GM12878 (cell line): Measurements from ENCODE around the gene EIF4EBP2. TPM values are rescaled to one million over a fixed set of nuclear protein-coding genes. Genes with fewer than 3 reads are reported as not detected.

Experiments
- ATAC-seq: fragments of 200-7000 bp; cut with Tn5 transposase; 3 replicates; pipeline ENCODE4 v1.9.1; 2020; ENCODE audit warnings: mild to moderate bottlenecking, moderate library complexity
- BruUV-seq: library from RNA; stranded (reverse); fragments of 400-500 nt; replicated peaks from 2 replicates; lab custom pipeline; 2021; lab: Mats Ljungman, UMichigan
- CTCF ChIA-PET: fragments of 300-600 bp; sonication (Branson Sonifier 250); formaldehyde crosslinking; extraction: SDS; loops from one replicate; lab custom pipeline; 2021; ENCODE audit warnings: inconsistent platforms; lab: Yijun Ruan, JAX
- POLR2A ChIA-PET: fragments of 350-600 bp; formaldehyde crosslinking; extraction: SDS; loops from one replicate; lab custom pipeline; 2021; ENCODE audit warnings: inconsistent platforms; lab: Charles Lee
- RAD21 ChIA-PET: fragments of 300-600 bp; sonication (Branson Sonifier 250); formaldehyde crosslinking; loops from one replicate; lab custom pipeline; 2023; ENCODE audit warnings: antibody characterized with exemption; ENCODE audit not compliant: unreplicated experiment; lab: Charles Lee
- SMC1A ChIA-PET: fragments of 300-600 bp; sonication (Branson Sonifier 250); formaldehyde crosslinking; loops from one replicate; lab custom pipeline; 2023; ENCODE audit not compliant: unreplicated experiment, uncharacterized antibody; lab: Charles Lee
- DNase-seq: peaks from one replicate; pipeline ENCODE4 v3.0.0-alpha.2; 2011; ENCODE audit warnings: low read depth, low spot score
- FAIRE-seq: peaks from 3 replicates; lab custom pipeline; 2011; peaks lifted over from hg19 to GRCh38; lab: Jason Lieb, UNC
- H2AFZ ChIP-seq: 2 replicates; pipeline ENCODE4 v1.6.0; 2011; ENCODE audit warnings: low read depth, low read length, control low read depth; ENCODE audit not compliant: control insufficient read depth
- H3K27ac ChIP-seq: 2 replicates; pipeline ENCODE4 v1.5.1; 2011; ENCODE audit warnings: control low read depth; ENCODE audit not compliant: control insufficient read depth, insufficient read depth
- H3K27me3 ChIP-seq, 2 experiments: replicated peaks in 1 of 2; 2 replicates each; pipeline versions ENCODE4 v1.6.0 to v1.6.1; 2011; ENCODE audit warnings: low read length in 1 of 2; ENCODE audit not compliant: control insufficient read depth in 2 of 2, insufficient read depth in 2 of 2
- H3K36me3 ChIP-seq, 2 experiments: 2 replicates each; pipeline ENCODE4 v1.5.1; 2011; ENCODE audit warnings: low read length in 1 of 2; ENCODE audit not compliant: control insufficient read depth in 2 of 2, insufficient read depth in 2 of 2
- H3K4me1 ChIP-seq: 2 replicates; pipeline ENCODE4 v1.6.1; 2011; ENCODE audit warnings: mild to moderate bottlenecking, low read length, moderate library complexity, mixed read lengths; ENCODE audit not compliant: control insufficient read depth, insufficient read depth
- H3K4me2 ChIP-seq: 2 replicates; pipeline ENCODE4 v1.6.0; 2011; ENCODE audit warnings: control low read depth; ENCODE audit not compliant: control insufficient read depth, insufficient read depth
- H3K4me3 ChIP-seq: fragments of 200-600 bp; sonication (generic); 2 replicates; pipeline ENCODE4 v1.5.1; 2016
- H3K79me2 ChIP-seq: 2 replicates; pipeline ENCODE4 v1.6.0; 2011; ENCODE audit warnings: low read length; ENCODE audit not compliant: control insufficient read depth, insufficient read depth
- H3K9ac ChIP-seq: 2 replicates; pipeline ENCODE4 v1.8.0; 2011; ENCODE audit warnings: low read length, control low read depth, mixed read lengths; ENCODE audit not compliant: control insufficient read depth, insufficient read depth
- H3K9me3 ChIP-seq: replicated peaks from 3 replicates; pipeline ENCODE4 v1.5.1; 2011; ENCODE audit warnings: mild to moderate bottlenecking, low read length; ENCODE audit not compliant: control insufficient read depth, insufficient read depth
- H4K20me1 ChIP-seq: 2 replicates; pipeline ENCODE4 v1.6.0; 2011; ENCODE audit not compliant: control insufficient read depth, insufficient read depth
- CHD2 ChIP-seq: IDR thresholded peaks from 2 replicates; pipeline ENCODE4 v1.6.1; 2011; ENCODE audit warnings: low read depth, low read length, improper control_type of control experiment, borderline replicate concordance
- CHD4 ChIP-seq: fragments of 200-600 bp; sonication (generic); IDR thresholded peaks from 2 replicates; pipeline ENCODE4 v1.6.1; 2016; ENCODE audit warnings: mild to moderate bottlenecking
- EED ChIP-seq: sonication (generic); IDR thresholded peaks from 2 replicates; pipeline ENCODE4 v1.6.1; 2016; ENCODE audit warnings: antibody characterized with exemption, low read depth
- ETV6 ChIP-seq, 2 experiments: fragments of 450-650 bp in 1 of 2; IDR thresholded peaks in 1 of 2; conservative IDR thresholded peaks in 1 of 2; 2 replicates each; pipeline ENCODE4 v1.6.1; 2014; ENCODE audit warnings: antibody characterized with exemption in 1 of 2, borderline replicate concordance in 1 of 2, low read depth in 1 of 2, mild to moderate bottlenecking in 1 of 2, moderate library complexity in 1 of 2
- IKZF2 ChIP-seq, 2 experiments: fragments of 450-650 bp; IDR thresholded peaks; 2 replicates each; pipeline ENCODE4 v1.6.1; 2017; ENCODE audit warnings: mild to moderate bottlenecking in 2 of 2, moderate library complexity in 2 of 2
- LARP7 ChIP-seq: fragments of 450-650 bp; IDR thresholded peaks from 2 replicates; pipeline ENCODE4 v1.6.1; 2017; ENCODE audit warnings: mild to moderate bottlenecking
- NBN ChIP-seq: fragments of 450-650 bp; IDR thresholded peaks from 2 replicates; pipeline ENCODE4 v1.6.1; 2016
- NR2F1 ChIP-seq: fragments of 450-650 bp; conservative IDR thresholded peaks from 2 replicates; pipeline ENCODE4 v1.6.1; 2017; ENCODE audit warnings: mild to moderate bottlenecking
- PML ChIP-seq: IDR thresholded peaks from 2 replicates; pipeline ENCODE4 v1.6.1; 2012; ENCODE audit warnings: low read length, inconsistent platforms
- RBBP5 ChIP-seq: fragments of 200-600 bp; sonication (generic); conservative IDR thresholded peaks from 2 replicates; pipeline ENCODE4 v1.6.1; 2016
- SMAD1 ChIP-seq: fragments of 450-650 bp; IDR thresholded peaks from 2 replicates; pipeline ENCODE4 v1.6.1; 2018; ENCODE audit warnings: mild to moderate bottlenecking, low read depth; ENCODE audit not compliant: partially characterized antibody
- SP1 ChIP-seq: IDR thresholded peaks from one replicate; pipeline ENCODE4 v1.6.1; 2011; ENCODE audit warnings: low read depth, low read length
- SUZ12 ChIP-seq: fragments of 200-600 bp; sonication (generic); IDR thresholded peaks from one replicate; pipeline ENCODE4 v1.6.1; 2018; ENCODE audit warnings: antibody characterized with exemption, mild to moderate bottlenecking; ENCODE audit not compliant: unreplicated experiment
- WGBS: methylation state at CpG from one replicate; pipeline ENCODE4 v1.1.6; 2016; ENCODE audit warnings: low lambda C conversion rate; ENCODE audit not compliant: insufficient replicate concordance, insufficient coverage; ENCODE audit errors: missing lambda C conversion rate; 5-methylcytosine and 5-hydroxymethylcytosine counted together
- in situ Hi-C: fragments of 300-500 bp; cut with MboI; formaldehyde crosslinking; loops from 9 replicates; pipeline ENCODE4 v1.14.3; 2018; ENCODE audit warnings: mixed read lengths
- intact Hi-C: fragments of 100-400 bp; cut with micrococcal nuclease; formaldehyde crosslinking; loops from one replicate; pipeline ENCODE4 v1.14.2; 2022; ENCODE audit not compliant: unreplicated experiment
- polyA plus RNA-seq, 11 experiments: library from polyadenylated mRNA; depleted of rRNA in 4 of 11; unstranded in 6 of 11; stranded (reverse) in 5 of 11; fragments of >200 nt; fragmentation: Nextera tagmentation in 4 of 11; fragmentation: Illumina TruSeq in 1 of 11; extraction: Ambion mirVana in 4 of 11; extraction: Trizol in 1 of 11; gene quantifications; 1 replicate in 1 of 11; 2 replicates in 10 of 11; pipeline versions ENCODE4 v1.2.1 to v1.2.3, GENCODE V29; 2011 to 2016; ENCODE audit warnings: inconsistent platforms in 2 of 11, missing spikeins in 2 of 11, low read depth in 1 of 11
- total RNA-seq, 4 experiments: library from RNA; depleted of rRNA in 3 of 4; stranded (reverse); fragments of >200 nt in 3 of 4; fragmentation: Illumina TruSeq in 1 of 4; extraction: Trizol in 1 of 4; gene quantifications; 2 replicates each; pipeline versions ENCODE4 v1.2.1 to v1.2.3, GENCODE V29; 2013 to 2021
- TF ChIP-seq, protein P1 (sequence below), 3 experiments: IDR thresholded peaks in 2 of 3; conservative IDR thresholded peaks in 1 of 3; 2 replicates each; pipeline ENCODE4 v1.5.1; 2011; ENCODE audit warnings: low read depth in 3 of 3, low read length in 3 of 3, mild to moderate bottlenecking in 3 of 3, control low read depth in 2 of 3, moderate library complexity in 2 of 3, inconsistent platforms in 1 of 3, mixed read lengths in 1 of 3; ENCODE audit not compliant: control insufficient read depth in 2 of 3, insufficient read depth in 1 of 3; ENCODE audit errors: extremely low read depth in 1 of 3
- TF ChIP-seq, protein P2 (sequence below): fragments of 450-650 bp; conservative IDR thresholded peaks from 2 replicates; pipeline ENCODE4 v1.6.1; 2017; ENCODE audit warnings: mild to moderate bottlenecking, moderate library complexity
- TF ChIP-seq, protein P3 (sequence below): fragments of 450-650 bp; IDR thresholded peaks from 2 replicates; pipeline ENCODE4 v1.6.1; 2016; ENCODE audit warnings: mild to moderate bottlenecking
- TF ChIP-seq, protein P4 (sequence below): IDR thresholded peaks from 2 replicates; pipeline ENCODE4 v1.6.1; 2011; ENCODE audit warnings: borderline replicate concordance, low read depth, mild to moderate bottlenecking, moderate library complexity, low read length; ENCODE audit not compliant: insufficient read depth, poor library complexity, severe bottlenecking

EIF4EBP2 gene
- total and polyA plus RNA-seq, 10 of the 15 experiments (the other 5 are each of a cell fraction or from before 2014, with no cell fraction given) = 14.4 to 51.3 (median 28.9) TPM

DNA sequence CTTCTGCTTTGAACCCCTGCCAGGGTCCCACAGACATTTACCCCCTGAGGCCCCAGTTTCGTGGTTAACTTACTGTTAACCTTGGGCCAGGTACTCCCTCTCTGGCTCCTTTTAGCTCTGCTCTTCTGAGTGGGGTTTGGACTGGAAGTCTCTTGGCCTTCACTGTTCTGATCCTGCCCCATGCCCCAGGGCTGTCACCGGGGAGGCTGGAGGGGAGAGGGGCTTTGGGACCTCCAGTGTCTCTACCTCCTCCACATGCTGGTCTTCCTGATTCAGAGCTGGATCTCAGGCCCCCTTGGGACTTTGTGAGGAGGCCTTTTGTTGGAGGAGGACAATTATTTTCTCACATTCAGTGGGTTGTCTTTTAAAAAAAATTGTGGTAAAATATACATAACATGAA, 61.9 kb downstream of the EIF4EBP2 start:
- POLR2A ChIA-PET = no interaction called here

More for the DNA sequence above, 61.9 kb downstream of the EIF4EBP2 start:
- 37% methylated on average over 2 of the region's 2 CpGs for WGBS
- CTCF ChIA-PET = interaction anchor here (0.7 to 1.0 kb wide), 2 partner anchors 78 to 84 kb away, joined by 3 read pairs; no protein-coding TSS in a partner anchor
- Histone ChIP-seq H3K4me2 (no peak overlapping the region), H3K4me3 (no peak overlapping the region), H3K27ac (no peak overlapping the region), H3K79me2 (no peaks in the 10 kb centered on the region), H3K36me3 (no peaks in the 10 kb centered on the region), H3K9me3 (no peaks in the 10 kb centered on the region), H4K20me1 (no peaks in the 10 kb centered on the region), H2AFZ (no peak overlapping the region), H3K4me1 (no peaks in the 10 kb centered on the region; the same call in 1 of the 2 replicates), H3K27me3 (no peaks in the 10 kb centered on the region; a peak in 1 of 4 replicates), H3K9ac (no peak overlapping the region)
- no peak for TF ChIP-seq SP1
- TF ChIP-seq, protein P1, sequence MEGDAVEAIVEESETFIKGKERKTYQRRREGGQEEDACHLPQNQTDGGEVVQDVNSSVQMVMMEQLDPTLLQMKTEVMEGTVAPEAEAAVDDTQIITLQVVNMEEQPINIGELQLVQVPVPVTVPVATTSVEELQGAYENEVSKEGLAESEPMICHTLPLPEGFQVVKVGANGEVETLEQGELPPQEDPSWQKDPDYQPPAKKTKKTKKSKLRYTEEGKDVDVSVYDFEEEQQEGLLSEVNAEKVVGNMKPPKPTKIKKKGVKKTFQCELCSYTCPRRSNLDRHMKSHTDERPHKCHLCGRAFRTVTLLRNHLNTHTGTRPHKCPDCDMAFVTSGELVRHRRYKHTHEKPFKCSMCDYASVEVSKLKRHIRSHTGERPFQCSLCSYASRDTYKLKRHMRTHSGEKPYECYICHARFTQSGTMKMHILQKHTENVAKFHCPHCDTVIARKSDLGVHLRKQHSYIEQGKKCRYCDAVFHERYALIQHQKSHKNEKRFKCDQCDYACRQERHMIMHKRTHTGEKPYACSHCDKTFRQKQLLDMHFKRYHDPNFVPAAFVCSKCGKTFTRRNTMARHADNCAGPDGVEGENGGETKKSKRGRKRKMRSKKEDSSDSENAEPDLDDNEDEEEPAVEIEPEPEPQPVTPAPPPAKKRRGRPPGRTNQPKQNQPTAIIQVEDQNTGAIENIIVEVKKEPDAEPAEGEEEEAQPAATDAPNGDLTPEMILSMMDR (IDR thresholded peaks at IDR 0.05 in 2 of 3, conservative IDR thresholded peaks at IDR 0.05 in 1 of 3; ENCODE audit: control insufficient read depth in 2 of 3, extremely low read depth in 1 of 3, insufficient read depth in 1 of 3, low read depth in 3 of 3, low read length in 3 of 3) = no peak
- no peak for TF ChIP-seq NBN
- no peak for TF ChIP-seq LARP7
- TF ChIP-seq SMAD1 = no peak
- TF ChIP-seq, protein P2, sequence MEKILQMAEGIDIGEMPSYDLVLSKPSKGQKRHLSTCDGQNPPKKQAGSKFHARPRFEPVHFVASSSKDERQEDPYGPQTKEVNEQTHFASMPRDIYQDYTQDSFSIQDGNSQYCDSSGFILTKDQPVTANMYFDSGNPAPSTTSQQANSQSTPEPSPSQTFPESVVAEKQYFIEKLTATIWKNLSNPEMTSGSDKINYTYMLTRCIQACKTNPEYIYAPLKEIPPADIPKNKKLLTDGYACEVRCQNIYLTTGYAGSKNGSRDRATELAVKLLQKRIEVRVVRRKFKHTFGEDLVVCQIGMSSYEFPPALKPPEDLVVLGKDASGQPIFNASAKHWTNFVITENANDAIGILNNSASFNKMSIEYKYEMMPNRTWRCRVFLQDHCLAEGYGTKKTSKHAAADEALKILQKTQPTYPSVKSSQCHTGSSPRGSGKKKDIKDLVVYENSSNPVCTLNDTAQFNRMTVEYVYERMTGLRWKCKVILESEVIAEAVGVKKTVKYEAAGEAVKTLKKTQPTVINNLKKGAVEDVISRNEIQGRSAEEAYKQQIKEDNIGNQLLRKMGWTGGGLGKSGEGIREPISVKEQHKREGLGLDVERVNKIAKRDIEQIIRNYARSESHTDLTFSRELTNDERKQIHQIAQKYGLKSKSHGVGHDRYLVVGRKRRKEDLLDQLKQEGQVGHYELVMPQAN = no peak
- no peak for TF ChIP-seq CHD2
- no peak for TF ChIP-seq SUZ12
- TF ChIP-seq IKZF2 (IDR thresholded peaks at IDR 0.05) = no peak
- TF ChIP-seq PML = no peak
- no peak for TF ChIP-seq EED
- TF ChIP-seq, protein P3, sequence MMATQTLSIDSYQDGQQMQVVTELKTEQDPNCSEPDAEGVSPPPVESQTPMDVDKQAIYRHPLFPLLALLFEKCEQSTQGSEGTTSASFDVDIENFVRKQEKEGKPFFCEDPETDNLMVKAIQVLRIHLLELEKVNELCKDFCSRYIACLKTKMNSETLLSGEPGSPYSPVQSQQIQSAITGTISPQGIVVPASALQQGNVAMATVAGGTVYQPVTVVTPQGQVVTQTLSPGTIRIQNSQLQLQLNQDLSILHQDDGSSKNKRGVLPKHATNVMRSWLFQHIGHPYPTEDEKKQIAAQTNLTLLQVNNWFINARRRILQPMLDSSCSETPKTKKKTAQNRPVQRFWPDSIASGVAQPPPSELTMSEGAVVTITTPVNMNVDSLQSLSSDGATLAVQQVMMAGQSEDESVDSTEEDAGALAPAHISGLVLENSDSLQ = no peak
- TF ChIP-seq CHD4 = no peak
- no peak for TF ChIP-seq NR2F1
- no peak for TF ChIP-seq ETV6 (conservative IDR thresholded peaks at IDR 0.05 in 1 of 2, IDR thresholded peaks at IDR 0.05 in 1 of 2; ENCODE audit: borderline replicate concordance in 1 of 2, low read depth in 1 of 2)
- no peak for TF ChIP-seq RBBP5
- TF ChIP-seq, protein P4, sequence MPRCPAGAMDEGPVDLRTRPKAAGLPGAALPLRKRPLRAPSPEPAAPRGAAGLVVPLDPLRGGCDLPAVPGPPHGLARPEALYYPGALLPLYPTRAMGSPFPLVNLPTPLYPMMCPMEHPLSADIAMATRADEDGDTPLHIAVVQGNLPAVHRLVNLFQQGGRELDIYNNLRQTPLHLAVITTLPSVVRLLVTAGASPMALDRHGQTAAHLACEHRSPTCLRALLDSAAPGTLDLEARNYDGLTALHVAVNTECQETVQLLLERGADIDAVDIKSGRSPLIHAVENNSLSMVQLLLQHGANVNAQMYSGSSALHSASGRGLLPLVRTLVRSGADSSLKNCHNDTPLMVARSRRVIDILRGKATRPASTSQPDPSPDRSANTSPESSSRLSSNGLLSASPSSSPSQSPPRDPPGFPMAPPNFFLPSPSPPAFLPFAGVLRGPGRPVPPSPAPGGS = no peak
- in situ Hi-C loops (loop anchor here (10.0 kb wide), 1 partner anchor 419 kb away; the partner anchor contains the start of gene PCBD1), intact Hi-C loops (loop anchor here (10.0 kb wide), 1 partner anchor 419 kb away; the partner anchor contains the start of gene PCBD1)
- FAIRE-seq = no peak
- ATAC-seq = no peak
- no TSS peak for BruUV-seq
- SMC1A ChIA-PET = interaction anchor here (0.7 to 1.9 kb wide), 3 partner anchors 71 to 303 kb away, joined by 3 to 4 read pairs (median 4); no protein-coding TSS in a partner anchor
- RAD21 ChIA-PET = interaction anchor here (0.6 kb wide), 1 partner anchor 263 kb away, joined by 3 read pairs; no protein-coding TSS in a partner anchor
- DNase-seq = no peak
